Colon (tissue), 2 donors: Measurements from ENCODE around the gene ERMN.
"Not testable (repeated sequence)": the region's sequence is repeated elsewhere in the genome, so short reads cannot be mapped to it uniquely, and the experiment has no call there.

Source experiments
- FAIRE-seq: peaks from 2 replicates; lab custom pipeline; 2012; peaks lifted over from hg19 to GRCh38; lab: Jason Lieb, UNC
- donor health status: control.
- donor health status: control.

The ERMN gene

DNA sequence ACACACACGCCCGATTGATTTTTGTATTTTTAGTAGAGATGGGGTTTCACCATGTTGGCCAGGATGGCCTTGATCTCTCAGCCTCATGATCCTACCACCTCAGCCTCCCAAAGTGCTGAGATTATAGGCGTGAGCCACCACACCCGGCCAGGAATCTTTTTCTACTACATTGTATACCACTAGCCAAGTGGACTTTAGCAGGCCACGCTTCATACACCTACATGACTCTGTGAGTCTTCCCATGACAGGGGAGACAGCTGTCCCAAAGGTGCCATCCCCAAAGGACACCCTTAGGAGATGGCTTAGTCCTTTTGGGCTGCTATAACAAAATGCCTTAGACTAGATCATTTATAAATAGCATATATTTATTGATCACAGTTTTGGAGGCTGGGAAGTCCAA is 32.8 kb downstream of the ERMN start:
- no peak for FAIRE-seq

DNA sequence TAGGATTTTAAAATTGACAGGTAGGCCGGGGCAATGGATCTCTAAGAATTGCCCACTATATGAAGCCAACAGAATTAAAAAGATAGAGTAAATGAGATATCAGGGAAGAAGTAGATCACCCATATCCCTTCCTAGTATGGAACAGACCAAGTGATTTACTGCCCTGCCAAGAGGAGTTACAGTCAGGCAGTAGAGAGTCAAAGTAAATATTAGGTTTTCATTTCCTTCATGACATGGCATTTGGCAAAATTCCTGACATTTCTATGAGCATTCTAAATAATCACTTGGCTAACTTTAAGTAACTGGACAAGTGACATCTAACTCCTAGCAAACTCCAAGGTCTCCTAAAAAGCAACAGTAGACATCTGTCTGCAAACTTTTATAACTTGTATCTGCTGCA is 34.6 kb downstream of the ERMN start:
- FAIRE-seq = no peak

DNA sequence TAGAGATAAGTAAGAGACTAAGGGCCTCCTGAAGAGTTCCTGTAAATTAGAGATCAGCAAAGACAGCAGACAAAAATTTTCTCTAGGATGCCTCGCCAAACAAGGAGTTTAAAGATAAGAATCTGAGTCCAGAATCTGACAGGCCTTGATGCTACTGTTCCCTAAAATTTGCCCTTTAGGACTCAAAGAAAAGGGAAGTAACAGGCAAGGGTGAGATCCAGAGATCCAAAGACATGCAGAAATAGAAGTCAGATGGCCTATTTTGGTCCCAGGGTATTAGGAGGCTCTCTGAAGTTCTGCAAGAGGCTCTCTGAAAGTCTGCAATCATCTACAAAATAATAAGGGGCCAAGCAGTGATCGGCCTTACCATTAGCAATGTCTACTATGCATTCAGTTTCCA is 35.1 kb downstream of the ERMN start:
- FAIRE-seq = no peak

DNA sequence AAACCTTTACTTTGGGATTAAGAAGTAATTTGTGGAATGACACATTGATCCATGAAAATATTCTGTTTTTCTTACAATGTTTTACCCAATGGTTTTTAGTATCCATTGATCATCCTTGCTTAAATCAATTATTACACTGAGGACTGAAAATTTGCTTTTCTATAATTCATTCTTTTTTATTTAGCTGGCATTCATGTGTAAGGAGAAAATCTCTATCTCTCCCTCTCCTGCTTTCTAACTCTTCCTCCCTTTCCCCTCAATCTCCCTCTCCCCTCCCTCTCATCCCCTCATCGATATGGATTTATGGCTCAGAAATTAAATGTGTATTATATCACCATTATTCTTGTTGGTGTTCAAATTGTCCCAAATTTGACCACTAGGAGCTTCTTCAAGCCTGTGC is 38.5 kb downstream of the ERMN start:
- FAIRE-seq = no peak

DNA sequence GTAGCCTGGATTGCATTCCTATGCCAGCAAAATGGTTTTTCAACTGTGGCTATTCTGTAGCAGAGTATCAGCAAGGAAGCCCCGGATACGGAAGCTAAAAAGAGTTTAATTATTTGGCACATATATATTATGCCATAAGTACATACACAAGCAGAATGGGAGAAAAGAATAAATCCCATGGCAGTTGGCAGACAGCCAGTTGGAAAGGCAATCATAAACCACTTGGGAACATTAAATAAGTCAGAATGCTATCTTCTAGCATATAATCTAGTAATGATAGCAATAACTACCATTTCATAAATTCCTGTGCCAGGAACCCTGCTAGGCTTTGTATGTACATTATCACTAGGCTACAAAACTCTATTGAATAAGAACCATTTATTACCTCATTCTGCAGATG is 42.2 kb downstream of the ERMN start:
- no peak for FAIRE-seq

DNA sequence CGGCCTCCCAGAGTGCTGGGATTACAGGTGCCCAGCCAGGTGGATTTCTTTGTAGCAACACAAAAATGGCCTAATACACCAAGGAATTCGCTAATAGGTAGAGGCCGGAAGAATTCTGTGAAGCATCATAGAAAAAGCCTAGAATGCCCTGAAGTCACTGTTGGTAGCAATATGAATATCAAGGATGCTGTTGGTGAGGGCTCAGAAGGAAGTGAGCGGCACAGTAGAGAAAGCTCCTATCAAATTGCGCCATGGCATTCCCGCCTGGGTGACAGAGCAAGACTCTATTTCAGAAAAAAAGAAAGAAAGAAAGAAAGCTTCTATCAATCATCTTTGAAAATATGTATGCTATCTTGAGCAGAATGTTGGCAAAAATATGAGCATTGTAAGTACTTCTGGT is 44.3 kb downstream of the ERMN start:
- no peak for FAIRE-seq

DNA sequence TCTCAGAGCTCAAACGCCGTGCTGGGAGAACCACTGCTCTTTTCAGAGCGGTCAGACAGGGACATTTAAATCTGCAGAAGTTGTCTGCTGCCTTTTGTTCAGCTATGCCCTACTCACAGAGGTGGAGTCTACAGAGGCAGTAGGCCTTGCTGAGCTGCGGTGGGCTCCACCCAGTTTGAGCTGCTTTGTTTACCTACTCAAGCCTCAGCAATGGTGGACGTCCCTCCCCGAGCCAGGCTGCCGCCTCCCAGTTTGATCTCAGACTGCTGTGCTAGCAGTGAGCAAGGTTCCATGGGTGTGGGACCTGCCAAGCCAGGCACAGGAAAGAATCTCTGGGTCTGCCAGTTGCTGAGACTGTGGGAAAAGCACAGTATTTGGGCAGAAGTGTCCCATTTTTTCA is 46.3 kb downstream of the ERMN start:
- FAIRE-seq = not testable (repeated sequence)

DNA sequence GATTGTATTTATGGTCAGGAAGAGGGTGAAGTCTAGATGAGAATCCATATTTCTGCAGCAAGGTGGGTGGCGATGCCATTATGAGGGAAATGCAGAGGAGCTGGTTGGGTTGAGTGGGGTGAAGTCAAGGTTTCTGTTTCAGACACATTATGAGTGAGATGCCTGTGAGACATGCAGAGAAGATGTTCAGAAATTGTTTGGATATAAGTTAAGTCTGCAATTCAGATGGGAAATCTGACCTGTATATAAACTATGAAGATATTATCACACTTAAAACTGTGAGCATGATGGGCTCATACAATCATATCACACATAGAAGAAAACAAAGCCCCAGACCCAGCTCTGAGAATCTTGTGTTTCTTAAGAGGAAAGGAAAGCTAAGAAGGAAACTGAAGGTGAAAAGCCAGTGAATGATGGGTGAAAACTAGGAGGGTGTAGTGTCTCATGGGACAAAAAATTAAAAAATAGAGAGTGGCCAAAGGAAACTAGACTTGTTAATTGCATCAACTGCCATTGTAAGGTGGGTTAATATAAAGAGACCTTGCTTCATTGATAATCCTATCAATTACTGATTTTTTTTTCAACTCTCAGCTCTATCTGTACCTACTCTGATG is 53.9 kb downstream of the ERMN start:
- no peak for FAIRE-seq

DNA sequence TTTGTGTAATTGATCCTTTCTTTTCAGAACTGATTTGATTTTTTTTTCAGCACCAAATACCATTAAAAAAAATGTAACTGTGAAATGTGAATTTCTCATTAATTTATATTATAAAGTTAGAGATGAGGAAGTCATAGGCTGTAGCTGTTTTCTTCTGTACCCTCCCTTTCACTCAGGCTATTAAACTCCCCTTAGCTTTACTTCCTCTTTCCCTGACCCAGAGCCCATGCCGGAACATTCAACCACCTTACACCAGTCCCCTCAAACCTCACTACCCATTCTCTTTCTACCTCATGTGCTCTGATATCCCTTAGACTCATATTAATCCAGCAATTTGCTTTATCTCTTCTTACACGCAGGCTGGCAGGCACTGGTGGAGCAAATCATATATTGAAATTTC is 55.7 kb downstream of the ERMN start:
- no peak for FAIRE-seq

DNA sequence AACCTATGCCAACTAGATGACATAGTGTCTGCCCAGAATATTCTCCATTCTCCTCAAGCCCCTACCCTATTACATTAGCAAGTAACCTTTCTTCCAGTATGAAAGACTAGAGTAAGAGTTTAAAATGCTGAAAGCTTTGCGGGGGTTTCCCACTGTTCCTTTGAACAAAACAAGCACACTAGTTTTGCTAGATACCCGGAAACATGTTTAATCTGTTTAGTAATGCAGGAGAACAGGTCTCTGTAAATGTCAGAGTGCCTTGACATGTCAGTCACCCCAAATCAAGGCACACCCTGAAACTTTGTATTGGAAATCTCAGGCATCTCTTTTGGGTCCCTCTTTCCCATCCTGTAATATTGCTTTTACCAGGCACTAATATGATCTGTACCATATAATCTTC is 56.6 kb downstream of the ERMN start:
- no peak for FAIRE-seq
